ENCODE data around the gene NUB1.

GRCh38 chr7:151403764-151404163, 62.2 kb downstream of the NUB1 start:
- TF ChIP-seq CTCF (optimal IDR thresholded peaks at IDR 0.05 in 1 of 3, IDR thresholded peaks at IDR 0.05 in 1 of 3, conservative IDR thresholded peaks at IDR 0.05 in 1 of 3; ENCODE audit: extremely low read depth in 1 of 3, insufficient read depth in 2 of 3, low read length in 3 of 3) (no peak), EZH2 (IDR thresholded peaks at IDR 0.05; ENCODE audit: low read length) (no peak)
